Trophoblast cell (in vitro differentiated cells and primary cell): Measurements from ENCODE around the gene NIN.

Source experiments
- DNase-seq, 2 donors: peaks; one replicate each; pipeline ENCODE4 v3.0.0-alpha.2; 2016
- H2AFZ ChIP-seq: 2 replicates; pipeline ENCODE4 v1.6.1; 2013; ENCODE audit warnings: low read length, moderate library complexity, mild to moderate bottlenecking; ENCODE audit not compliant: insufficient read depth, poor library complexity
- H2AK5ac ChIP-seq: 2 replicates; pipeline ENCODE4 v1.6.1; 2013; ENCODE audit warnings: mild to moderate bottlenecking, low read length
- H2BK120ac ChIP-seq: 2 replicates; pipeline ENCODE4 v1.6.1; 2013; ENCODE audit warnings: low read length, mild to moderate bottlenecking, moderate library complexity; ENCODE audit not compliant: insufficient read depth, poor library complexity
- H2BK12ac ChIP-seq: 2 replicates; pipeline ENCODE4 v1.6.1; 2013; ENCODE audit warnings: mild to moderate bottlenecking, low read length, moderate library complexity
- H2BK5ac ChIP-seq: 2 replicates; pipeline ENCODE4 v1.6.1; 2013; ENCODE audit warnings: low read length, low read depth, moderate library complexity, mild to moderate bottlenecking; ENCODE audit not compliant: poor library complexity
- H3K14ac ChIP-seq: 2 replicates; pipeline ENCODE4 v1.6.1; 2013; ENCODE audit warnings: mild to moderate bottlenecking, low read length
- H3K18ac ChIP-seq: 2 replicates; pipeline ENCODE4 v1.6.1; 2013; ENCODE audit warnings: mild to moderate bottlenecking, low read length
- H3K23ac ChIP-seq: 2 replicates; pipeline ENCODE4 v1.6.1; 2013; ENCODE audit warnings: low read length
- H3K27ac ChIP-seq: 2 replicates; pipeline ENCODE4 v1.5.1; 2013; ENCODE audit warnings: low read depth, mild to moderate bottlenecking, inconsistent platforms, low read length, moderate library complexity
- H3K27me3 ChIP-seq: 2 replicates; pipeline ENCODE4 v1.6.1; 2013; ENCODE audit warnings: inconsistent platforms, mild to moderate bottlenecking, low read length, moderate library complexity; ENCODE audit not compliant: insufficient read depth
- H3K36me3 ChIP-seq, 2 experiments: 1 replicate in 1 of 2; 2 replicates in 1 of 2; pipeline ENCODE4 v1.6.1; 2013; ENCODE audit warnings: low read length in 2 of 2, mild to moderate bottlenecking in 2 of 2, moderate library complexity in 1 of 2; ENCODE audit not compliant: insufficient read depth in 2 of 2, control insufficient read depth in 1 of 2
- H3K4ac ChIP-seq: 2 replicates; pipeline ENCODE4 v1.6.1; 2013; ENCODE audit warnings: low read depth, mild to moderate bottlenecking, low read length, moderate library complexity
- H3K4me1 ChIP-seq, 2 experiments: 1 replicate in 1 of 2; 2 replicates in 1 of 2; pipeline ENCODE4 v1.6.1; 2013; ENCODE audit warnings: low read length in 2 of 2, mild to moderate bottlenecking in 2 of 2, moderate library complexity in 1 of 2; ENCODE audit not compliant: insufficient read depth in 2 of 2, control insufficient read depth in 1 of 2
- H3K4me2 ChIP-seq: 2 replicates; pipeline ENCODE4 v1.6.1; 2013; ENCODE audit warnings: inconsistent platforms, mild to moderate bottlenecking, low read length, moderate library complexity
- H3K4me3 ChIP-seq: 2 replicates; pipeline ENCODE4 v1.5.1; 2013; ENCODE audit warnings: mild to moderate bottlenecking, low read depth, low read length, inconsistent platforms
- H3K79me1 ChIP-seq: one replicate; pipeline ENCODE4 v1.6.1; 2013; ENCODE audit warnings: low read length
- H3K79me2 ChIP-seq: 2 replicates; pipeline ENCODE4 v1.6.1; 2013; ENCODE audit warnings: low read length, mild to moderate bottlenecking; ENCODE audit not compliant: control insufficient read depth, insufficient read depth, poor library complexity
- H3K9ac ChIP-seq: 2 replicates; pipeline ENCODE4 v1.6.1; 2013; ENCODE audit warnings: mild to moderate bottlenecking, low read length
- H3K9me3 ChIP-seq: 2 replicates; pipeline ENCODE4 v1.6.1; 2013; ENCODE audit warnings: low read depth, mild to moderate bottlenecking, control low read depth, inconsistent platforms, low read length; ENCODE audit not compliant: insufficient read depth
- H4K12ac ChIP-seq: 2 replicates; pipeline ENCODE4 v1.6.1; 2013; ENCODE audit warnings: low read depth, mild to moderate bottlenecking, low read length, moderate library complexity
- H4K8ac ChIP-seq: 2 replicates; pipeline ENCODE4 v1.6.1; 2013; ENCODE audit warnings: low read depth, mild to moderate bottlenecking, low read length, moderate library complexity
- H4K91ac ChIP-seq: one replicate; pipeline ENCODE4 v1.6.1; 2013; ENCODE audit warnings: low read depth, mild to moderate bottlenecking, low read length, moderate library complexity
- WGBS: extraction: QIAGEN DNeasy Blood & Tissue Kit; methylation state at CpG from one replicate; pipeline ENCODE4 v1.1.7; 2013; ENCODE audit warnings: missing lambda C conversion rate; ENCODE audit not compliant: insufficient read length, insufficient coverage; ENCODE audit errors: extremely low coverage; 5-methylcytosine and 5-hydroxymethylcytosine counted together

Gene NIN

DNA sequence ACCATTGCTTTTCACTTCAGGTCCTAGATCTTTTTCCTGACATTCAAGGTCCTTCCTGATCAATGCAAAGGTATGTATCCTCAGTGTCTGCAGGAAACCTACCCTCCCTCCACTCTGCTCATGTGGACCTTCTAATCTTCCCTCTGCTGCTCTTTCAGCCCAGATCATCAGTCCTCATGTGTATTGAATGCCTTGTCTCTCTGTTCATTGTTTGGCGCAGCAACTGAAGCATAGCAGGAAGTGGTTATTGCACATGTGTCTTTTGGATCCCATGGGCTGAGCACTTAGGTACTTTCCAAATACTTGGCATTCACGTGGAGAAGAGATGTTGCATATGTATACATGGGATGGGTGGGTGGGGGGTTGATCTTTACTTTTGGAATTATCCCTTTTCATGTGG, 4.3 kb upstream of the NIN start:
- no peak overlapping the region for H3K9ac ChIP-seq
- no peak overlapping the region for H2BK120ac ChIP-seq
- no peak overlapping the region for H3K4me3 ChIP-seq
- H3K9me3 ChIP-seq: no peaks in the 10 kb centered on the region
- H4K8ac ChIP-seq: no peak overlapping the region
- H3K4me1 ChIP-seq: peaks cover 0 to 3% of the 10 kb centered on the region in 2 experiments
- H3K18ac ChIP-seq: no peak overlapping the region
- no peak for DNase-seq
- no peak overlapping the region for H4K91ac ChIP-seq
- H3K27ac ChIP-seq: no peak overlapping the region
- no peak overlapping the region for H2BK5ac ChIP-seq
- H3K4ac ChIP-seq: no peak overlapping the region
- peaks cover 7% of the 10 kb centered on the region for H3K27me3 ChIP-seq
- H3K4me2 ChIP-seq: no peak overlapping the region
- no CpG with 5 or more reads among the region's 2 CpGs for WGBS
- H3K23ac ChIP-seq: no peak overlapping the region
- peaks cover 6% of the 10 kb centered on the region for H3K79me1 ChIP-seq
- no peak overlapping the region for H3K14ac ChIP-seq
- H3K79me2 ChIP-seq: peaks cover 3% of the 10 kb centered on the region
- H4K12ac ChIP-seq: no peak overlapping the region
- H2AK5ac ChIP-seq: no peak overlapping the region
- no peak overlapping the region for H2BK12ac ChIP-seq
- H3K36me3 ChIP-seq: no peaks in the 10 kb centered on the region
- no peak overlapping the region for H2AFZ ChIP-seq

GRCh38 chr14:50834802-50835276, 3.9 kb upstream of the NIN start:
- no peaks in the 10 kb centered on the region for H3K36me3 ChIP-seq
- H3K9me3 ChIP-seq: no peaks in the 10 kb centered on the region
- H2BK12ac ChIP-seq: no peak overlapping the region
- H2AFZ ChIP-seq: no peak overlapping the region
- H3K27ac ChIP-seq: no peak overlapping the region
- H3K4me2 ChIP-seq: no peak overlapping the region
- H3K9ac ChIP-seq: no peak overlapping the region
- no peak overlapping the region for H4K8ac ChIP-seq
- no CpG with 5 or more reads among the region's 5 CpGs for WGBS
- no peak overlapping the region for H3K4me3 ChIP-seq
- peaks cover 11% of the 10 kb centered on the region for H3K27me3 ChIP-seq
- DNase-seq: no peak
- peaks cover 6% of the 10 kb centered on the region for H3K79me1 ChIP-seq
- no peak overlapping the region for H4K91ac ChIP-seq
- peaks cover 3 to 7% of the 10 kb centered on the region in 2 experiments for H3K4me1 ChIP-seq
- H2BK120ac ChIP-seq: no peak overlapping the region
- H3K18ac ChIP-seq: no peak overlapping the region
- H3K23ac ChIP-seq: no peak overlapping the region
- no peak overlapping the region for H3K4ac ChIP-seq
- H4K12ac ChIP-seq: no peak overlapping the region
- H2AK5ac ChIP-seq: no peak overlapping the region
- H3K79me2 ChIP-seq: peaks cover 3% of the 10 kb centered on the region
- H3K14ac ChIP-seq: no peak overlapping the region
- H2BK5ac ChIP-seq: no peak overlapping the region

DNA sequence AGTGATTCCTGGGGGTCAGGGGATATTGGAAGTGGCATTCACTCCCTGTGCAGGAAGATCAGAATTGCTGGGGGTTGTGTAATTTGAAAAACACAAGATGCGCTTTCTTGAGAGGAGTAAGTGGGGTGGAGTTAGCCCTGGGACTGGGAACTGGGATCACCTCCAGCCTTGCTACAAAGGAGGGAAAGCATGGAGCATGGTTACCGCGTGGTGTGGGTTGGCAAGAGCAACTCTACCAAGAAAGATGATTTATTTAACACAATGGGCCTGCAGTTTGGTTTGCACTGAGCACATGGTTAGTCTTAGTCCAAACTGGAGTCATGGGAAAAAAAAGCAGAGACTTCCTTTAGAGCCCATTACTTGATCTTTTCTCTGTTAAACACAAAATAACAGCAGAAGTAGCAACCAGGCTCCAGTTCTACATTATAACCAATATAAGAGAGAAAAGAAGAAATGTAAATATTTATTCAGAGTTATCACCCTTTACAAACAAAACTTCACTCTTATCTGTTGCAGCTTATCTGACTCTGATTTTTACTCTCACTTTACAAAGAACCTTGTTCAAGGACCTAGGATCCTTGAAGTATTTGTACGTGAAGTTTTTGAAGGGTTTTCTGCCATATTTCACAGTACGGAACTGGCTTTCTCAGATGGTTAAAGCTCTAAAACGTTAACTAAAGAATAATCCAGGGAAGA, 2.1 kb upstream of the NIN start:
- no peak overlapping the region for H4K8ac ChIP-seq
- H3K36me3 ChIP-seq: no peaks in the 10 kb centered on the region
- H3K18ac ChIP-seq: no peak overlapping the region
- H2AK5ac ChIP-seq: no peak overlapping the region
- no peak for DNase-seq
- H3K27ac ChIP-seq: no peak overlapping the region
- no peak overlapping the region for H3K14ac ChIP-seq
- no peaks in the 10 kb centered on the region for H3K9me3 ChIP-seq
- H4K12ac ChIP-seq: no peak overlapping the region
- no peak overlapping the region for H4K91ac ChIP-seq
- H3K9ac ChIP-seq: no peak overlapping the region
- no peak overlapping the region for H3K4me3 ChIP-seq
- peaks cover 22% of the 10 kb centered on the region for H3K27me3 ChIP-seq
- H3K79me1 ChIP-seq: peaks cover 6% of the 10 kb centered on the region
- no peak overlapping the region for H2BK5ac ChIP-seq
- no peak overlapping the region for H3K4ac ChIP-seq
- no CpG with 5 or more reads among the region's 6 CpGs for WGBS
- no peak overlapping the region for H2BK120ac ChIP-seq
- no peak overlapping the region for H2BK12ac ChIP-seq
- no peak overlapping the region for H3K23ac ChIP-seq
- H2AFZ ChIP-seq: no peak overlapping the region
- no peak overlapping the region for H3K4me2 ChIP-seq
- H3K4me1 ChIP-seq: peaks cover 4 to 7% of the 10 kb centered on the region in 2 experiments
- H3K79me2 ChIP-seq: peaks cover 3% of the 10 kb centered on the region

- Histone ChIP-seq H2BK120ac (no peak overlapping the region), H4K12ac (no peak overlapping the region), H3K9ac (no peak overlapping the region), H3K14ac (no peak overlapping the region), H3K4ac (no peak overlapping the region), H2BK5ac (no peak overlapping the region), H3K4me2 (peak overlapping the region; percentile 93), H3K18ac (no peak overlapping the region), H3K36me3 (no peaks in the 10 kb centered on the region), H3K4me1 (peaks cover 4 to 7% of the 10 kb centered on the region in 2 experiments), H3K9me3 (no peaks in the 10 kb centered on the region), H2AFZ (no peak overlapping the region), H3K4me3 (peak overlapping the region; percentile 87), H3K27me3 (peaks cover 22% of the 10 kb centered on the region), H4K8ac (no peak overlapping the region), H3K79me1 (peaks cover 6% of the 10 kb centered on the region), H3K23ac (no peak overlapping the region), H2AK5ac (no peak overlapping the region), H3K79me2 (peaks cover 3% of the 10 kb centered on the region), H4K91ac (no peak overlapping the region), H2BK12ac (no peak overlapping the region), H3K27ac (no peak overlapping the region)
- WGBS: no CpG with 5 or more reads among the region's 10 CpGs
- DNase-seq: peak in 1 of 2 donors; percentile 37
Measured at GRCh38 chr14:50831726-50832168, 785 bp upstream of the NIN start.
